ENCODE results near the gene HBD. TPM values are rescaled to one million over a fixed set of nuclear protein-coding genes. Genes with fewer than 3 reads are reported as not detected.

HBD gene
- not detected in 2 replicates for total RNA-seq (2014; rRNA removed; shearing (Covaris generic))
- not detected in 2 replicates for total RNA-seq (2022)
- not detected for Bru-seq, nascent RNA
- not detected for BruChase-seq, experiment 1, labeled RNA remaining after a 6-hour chase
- BruChase-seq, experiment 2, labeled RNA remaining after a 2-hour chase: not detected
- long read RNA-seq: 0 reads

DNA sequence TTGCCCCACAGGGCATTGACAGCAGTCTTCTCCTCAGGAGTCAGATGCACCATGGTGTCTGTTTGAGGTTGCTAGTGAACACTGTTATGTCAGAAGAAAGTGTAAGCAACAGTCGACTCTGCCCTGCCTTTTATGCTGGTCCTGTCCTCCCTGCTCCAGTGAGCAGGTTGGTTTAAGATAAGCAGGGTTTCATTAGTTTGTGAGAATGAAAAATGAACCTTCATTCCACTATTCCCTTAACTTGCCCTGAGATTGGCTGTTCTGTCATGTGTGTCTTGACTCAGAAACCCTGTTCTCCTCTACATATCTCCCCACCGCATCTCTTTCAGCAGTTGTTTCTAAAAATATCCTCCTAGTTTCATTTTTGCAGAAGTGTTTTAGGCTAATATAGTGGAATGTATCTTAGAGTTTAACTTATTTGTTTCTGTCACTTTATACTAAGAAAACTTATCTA lies at the start of gene HBD:
TSS of gene HBD (minus strand) at position 103 of the 454 bp plus-strand sequence. CDS start at position 53, 50 bp downstream.
- intact Hi-C loops (cut with micrococcal nuclease; ENCODE audit: unreplicated experiment): no loop called here

DNA sequence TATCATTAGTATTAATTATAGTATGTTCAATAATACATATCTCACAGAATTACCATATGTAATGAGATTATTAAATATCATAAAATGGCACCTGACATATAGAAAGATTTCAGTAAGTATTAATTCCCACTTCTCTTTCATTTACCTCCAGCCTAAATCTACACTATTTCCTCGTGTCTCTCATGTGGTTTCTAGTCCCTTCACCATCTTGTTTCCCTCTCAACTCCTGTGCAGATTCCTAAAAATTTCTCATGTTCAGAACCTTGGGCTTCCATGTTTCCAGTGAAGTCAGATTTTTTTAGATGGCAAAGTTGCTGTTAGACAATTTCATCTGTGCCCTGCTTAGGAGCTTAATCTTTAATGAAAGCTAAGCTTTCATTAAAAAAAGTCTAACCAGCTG lies 49.6 kb upstream of the HBD start:
- BruUV-seq (replicated peaks): no TSS peak
- Histone ChIP-seq H3K4me1 (ENCODE audit: insufficient read depth, low read length, poor library complexity, severe bottlenecking) (no peaks in the 10 kb centered on the region), H3K4me2 (ENCODE audit: low read length) (no peak overlapping the region), H3K79me2 (ENCODE audit: insufficient read depth, low read depth, low read length) (no peaks in the 10 kb centered on the region), H3K9me2 (ENCODE audit: insufficient read depth, low read length) (no peaks in the 10 kb centered on the region), H3K4me3 (ENCODE audit: low read depth, low read length, poor library complexity, severe bottlenecking) (no peak overlapping the region), H3K27ac (ENCODE audit: low read depth, low read length, poor library complexity, severe bottlenecking) (no peak overlapping the region), H3K9me3 (ENCODE audit: low read length) (no peaks in the 10 kb centered on the region), H2AFZ (ENCODE audit: low read length) (no peak overlapping the region), H3K36me3 (ENCODE audit: insufficient read depth, low read length) (no peaks in the 10 kb centered on the region), H4K20me1 (ENCODE audit: insufficient read depth, low read length) (no peaks in the 10 kb centered on the region)
- POLR2A ChIA-PET: no interaction called here
- TF ChIP-seq EZH2phosphoT487 (IDR thresholded peaks at IDR 0.05; ENCODE audit: borderline replicate concordance, low read depth, low read length): no peak
- CTCF ChIA-PET (ENCODE audit: unreplicated experiment): no interaction called here
- no peak for DNase-seq (ENCODE audit: low spot score)
- intact Hi-C loops (cut with micrococcal nuclease; ENCODE audit: unreplicated experiment): no loop called here

More for the DNA sequence above, at the start of gene HBD:
- no peaks in the 10 kb centered on the region for H3K9me2 ChIP-seq (ENCODE audit: insufficient read depth, low read length)
- H3K27ac ChIP-seq (ENCODE audit: low read depth, low read length, poor library complexity, severe bottlenecking): no peak within 1 kb of the TSS
- no peaks in the 10 kb centered on the region for H3K79me2 ChIP-seq (ENCODE audit: insufficient read depth, low read depth, low read length)
- no peaks in the 10 kb centered on the region for H3K9me3 ChIP-seq (ENCODE audit: low read length)
- H4K20me1 ChIP-seq (ENCODE audit: insufficient read depth, low read length): no peaks in the 10 kb centered on the region
- H3K36me3 ChIP-seq (ENCODE audit: insufficient read depth, low read length): no peaks in the 10 kb centered on the region
- no peak within 1 kb of the TSS for H3K4me3 ChIP-seq (ENCODE audit: low read depth, low read length, poor library complexity, severe bottlenecking)
- CTCF ChIA-PET (ENCODE audit: unreplicated experiment): no interaction called here
- no TSS peak for BruUV-seq (replicated peaks)
- TF ChIP-seq EZH2phosphoT487 (IDR thresholded peaks at IDR 0.05; ENCODE audit: borderline replicate concordance, low read depth, low read length): no peak
- TF ChIP-seq, protein P1, sequence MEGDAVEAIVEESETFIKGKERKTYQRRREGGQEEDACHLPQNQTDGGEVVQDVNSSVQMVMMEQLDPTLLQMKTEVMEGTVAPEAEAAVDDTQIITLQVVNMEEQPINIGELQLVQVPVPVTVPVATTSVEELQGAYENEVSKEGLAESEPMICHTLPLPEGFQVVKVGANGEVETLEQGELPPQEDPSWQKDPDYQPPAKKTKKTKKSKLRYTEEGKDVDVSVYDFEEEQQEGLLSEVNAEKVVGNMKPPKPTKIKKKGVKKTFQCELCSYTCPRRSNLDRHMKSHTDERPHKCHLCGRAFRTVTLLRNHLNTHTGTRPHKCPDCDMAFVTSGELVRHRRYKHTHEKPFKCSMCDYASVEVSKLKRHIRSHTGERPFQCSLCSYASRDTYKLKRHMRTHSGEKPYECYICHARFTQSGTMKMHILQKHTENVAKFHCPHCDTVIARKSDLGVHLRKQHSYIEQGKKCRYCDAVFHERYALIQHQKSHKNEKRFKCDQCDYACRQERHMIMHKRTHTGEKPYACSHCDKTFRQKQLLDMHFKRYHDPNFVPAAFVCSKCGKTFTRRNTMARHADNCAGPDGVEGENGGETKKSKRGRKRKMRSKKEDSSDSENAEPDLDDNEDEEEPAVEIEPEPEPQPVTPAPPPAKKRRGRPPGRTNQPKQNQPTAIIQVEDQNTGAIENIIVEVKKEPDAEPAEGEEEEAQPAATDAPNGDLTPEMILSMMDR (conservative IDR thresholded peaks at IDR 0.05; ENCODE audit: low read length): no peak
- no peak within 1 kb of the TSS for H3K4me2 ChIP-seq (ENCODE audit: low read length)
- no peaks in the 10 kb centered on the region for H3K4me1 ChIP-seq (ENCODE audit: insufficient read depth, low read length, poor library complexity, severe bottlenecking)
- POLR2A ChIA-PET: no interaction called here
- H2AFZ ChIP-seq (ENCODE audit: low read length): no peak within 1 kb of the TSS
- no peak for DNase-seq (ENCODE audit: low spot score)

DNA sequence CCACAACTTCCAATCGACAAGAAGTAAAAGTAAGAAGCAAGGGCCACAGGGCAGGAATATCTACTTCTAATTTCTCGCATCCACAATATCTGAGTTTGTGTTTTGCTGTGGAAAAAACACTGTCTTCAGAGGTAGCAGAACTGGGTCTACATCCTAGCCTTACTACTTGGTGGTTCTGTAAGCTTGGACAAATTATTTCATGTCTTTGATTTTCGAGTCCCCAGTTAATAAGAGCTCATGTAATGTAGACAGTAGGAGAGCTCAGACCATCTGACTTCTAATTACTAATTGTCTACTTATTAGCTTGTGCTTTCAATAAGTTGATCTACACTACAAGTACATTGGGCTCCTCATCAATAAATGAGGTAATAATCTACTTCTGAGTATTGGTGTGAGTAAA lies 48.8 kb upstream of the HBD start:
- intact Hi-C loops (cut with micrococcal nuclease; ENCODE audit: unreplicated experiment): no loop called here
- TF ChIP-seq EZH2phosphoT487 (IDR thresholded peaks at IDR 0.05; ENCODE audit: borderline replicate concordance, low read depth, low read length): no peak
- TF ChIP-seq, protein P1 (conservative IDR thresholded peaks at IDR 0.05; ENCODE audit: low read length): no peak
- H4K20me1 ChIP-seq (ENCODE audit: insufficient read depth, low read length): no peaks in the 10 kb centered on the region
- no peak overlapping the region for H2AFZ ChIP-seq (ENCODE audit: low read length)
- ChIA-PET POLR2A (no interaction called here), CTCF (ENCODE audit: unreplicated experiment) (no interaction called here)
- no peaks in the 10 kb centered on the region for H3K36me3 ChIP-seq (ENCODE audit: insufficient read depth, low read length)
- no peak overlapping the region for H3K4me3 ChIP-seq (ENCODE audit: low read depth, low read length, poor library complexity, severe bottlenecking)
- no peak for DNase-seq (ENCODE audit: low spot score)
- no peaks in the 10 kb centered on the region for H3K79me2 ChIP-seq (ENCODE audit: insufficient read depth, low read depth, low read length)
- no peaks in the 10 kb centered on the region for H3K9me3 ChIP-seq (ENCODE audit: low read length)
- H3K4me1 ChIP-seq (ENCODE audit: insufficient read depth, low read length, poor library complexity, severe bottlenecking): no peaks in the 10 kb centered on the region
- BruUV-seq (replicated peaks): no TSS peak
- H3K27ac ChIP-seq (ENCODE audit: low read depth, low read length, poor library complexity, severe bottlenecking): no peak overlapping the region
- H3K9me2 ChIP-seq (ENCODE audit: insufficient read depth, low read length): no peaks in the 10 kb centered on the region
- H3K4me2 ChIP-seq (ENCODE audit: low read length): no peak overlapping the region

All from OCI-LY7 (cell line).